ENCODE results near the gene TRAF3IP1.

GRCh38 chr2:238337846-238338245 is 17.5 kb downstream of the TRAF3IP1 start:
- TF ChIP-seq POLR2AphosphoS5 (IDR thresholded peaks at IDR 0.05) (no peak), CTCF (IDR thresholded peaks at IDR 0.05 in 8 of 11, conservative IDR thresholded peaks at IDR 0.05 in 3 of 11) (no peak)

Measured in spleen (tissue), 7 donors.